Forelimb muscle (tissue), 1 donor: ENCODE data around the gene TCF12. TPM values are rescaled to one million over a fixed set of nuclear protein-coding genes. Genes with fewer than 3 reads are reported as not detected.

ENCODE experiments used
- DNase-seq: peaks from one replicate; pipeline ENCODE4 v3.0.0-alpha.2; 2013; ENCODE audit warnings: low read depth
- polyA plus RNA-seq: library from polyadenylated mRNA; unstranded; fragments of 120-200 nt; gene quantifications from one replicate; pipeline ENCODE4 v1.2.1, GENCODE V29; 2013; ENCODE audit not compliant: insufficient read length

TCF12 gene
- polyA plus RNA-seq, 1 donor, result 109 TPM

GRCh38 chr15:57018151-57018550 lies 99.7 kb downstream of the TCF12 start:
- no peak for DNase-seq

DNA sequence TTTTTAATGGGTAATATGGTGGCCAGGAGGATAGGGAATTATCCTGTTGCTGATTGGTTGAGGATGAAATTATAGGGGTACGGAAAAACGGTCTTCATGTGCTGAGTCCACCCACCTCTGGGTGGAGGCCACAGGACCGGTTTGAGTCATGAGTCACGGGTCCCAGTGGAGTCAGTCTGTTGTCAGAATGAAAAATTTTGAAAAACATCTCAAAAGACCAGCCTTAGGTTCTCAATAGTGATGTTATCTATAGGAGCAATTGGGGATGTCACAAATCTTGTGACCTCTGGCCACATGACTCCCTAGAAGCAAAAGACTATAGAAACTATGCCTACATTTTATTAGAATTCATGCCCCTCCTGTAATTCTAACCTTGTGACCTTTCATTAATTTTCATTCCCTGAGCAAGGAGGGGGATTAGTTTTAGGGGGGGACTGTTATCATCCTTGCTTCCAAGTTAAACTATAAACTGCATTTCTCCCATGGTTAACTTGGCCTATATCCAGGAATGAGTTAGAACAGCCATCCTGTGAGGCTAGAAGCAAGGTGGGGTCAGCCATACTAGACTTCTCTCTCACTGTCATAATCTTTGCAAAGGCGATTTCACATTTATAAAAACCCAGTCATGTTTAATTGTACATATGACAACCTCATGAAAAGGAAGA lies 101.2 kb downstream of the TCF12 start:
- no peak for DNase-seq

GRCh38 chr15:57025264-57025926 lies 107.0 kb downstream of the TCF12 start:
- no peak for DNase-seq

DNA sequence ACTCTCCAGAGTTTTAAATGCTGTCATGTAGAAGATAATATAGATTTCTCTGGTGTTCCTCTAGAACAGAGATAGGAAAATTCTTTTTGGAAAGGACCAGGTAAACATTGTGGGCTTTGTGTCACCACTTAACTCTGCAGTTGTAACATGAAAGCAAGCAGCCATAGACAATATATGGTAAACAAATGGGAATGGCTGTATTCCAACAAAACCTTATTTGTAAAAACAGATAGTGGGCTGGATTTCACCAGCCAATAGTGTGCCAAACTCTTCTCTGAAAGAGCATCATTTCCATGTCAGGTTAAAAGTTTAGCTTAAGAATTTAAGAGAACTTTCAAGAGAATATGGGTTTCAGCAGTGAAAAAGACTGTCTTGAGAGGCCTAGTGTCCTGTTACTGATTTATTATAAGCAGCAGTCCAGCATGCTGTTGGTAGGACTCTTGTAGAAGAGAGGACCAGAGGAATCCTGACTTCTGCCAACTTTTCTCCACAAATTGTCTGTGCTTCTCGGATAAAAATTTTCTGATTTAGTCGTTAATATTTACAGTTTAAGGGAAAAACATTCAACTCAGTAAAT lies 107.7 kb downstream of the TCF12 start:
- DNase-seq, result no peak

- no peak for DNase-seq
Measured at GRCh38 chr15:57027596-57027995, 109.2 kb downstream of the TCF12 start.

GRCh38 chr15:57028176-57028575 lies 109.7 kb downstream of the TCF12 start:
- DNase-seq, result no peak

DNA sequence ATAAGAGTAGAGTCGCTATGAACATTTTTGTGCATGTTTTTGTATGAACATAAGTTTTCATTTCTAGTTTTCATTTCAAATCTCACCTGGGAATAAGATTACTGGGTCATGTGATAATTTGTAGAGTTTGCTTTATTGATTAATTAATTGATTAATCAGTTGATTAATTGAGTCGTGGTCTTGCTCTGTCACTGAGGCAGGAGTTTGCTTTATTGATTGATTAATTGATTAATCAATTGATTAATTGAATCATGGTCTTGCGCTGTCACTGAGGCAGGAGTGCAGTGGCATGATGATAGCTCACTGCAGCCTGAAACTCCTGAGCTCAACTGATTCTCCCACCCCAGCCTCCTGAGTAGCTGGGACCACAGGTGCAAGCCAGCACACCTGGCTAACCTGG lies 111.6 kb downstream of the TCF12 start:
- DNase-seq, result no peak

- DNase-seq, result no peak
Measured at GRCh38 chr15:57031082-57031481, 112.6 kb downstream of the TCF12 start.

- peak; percentile 26 for DNase-seq
Measured at GRCh38 chr15:57031605-57032004, 113.2 kb downstream of the TCF12 start.

DNA sequence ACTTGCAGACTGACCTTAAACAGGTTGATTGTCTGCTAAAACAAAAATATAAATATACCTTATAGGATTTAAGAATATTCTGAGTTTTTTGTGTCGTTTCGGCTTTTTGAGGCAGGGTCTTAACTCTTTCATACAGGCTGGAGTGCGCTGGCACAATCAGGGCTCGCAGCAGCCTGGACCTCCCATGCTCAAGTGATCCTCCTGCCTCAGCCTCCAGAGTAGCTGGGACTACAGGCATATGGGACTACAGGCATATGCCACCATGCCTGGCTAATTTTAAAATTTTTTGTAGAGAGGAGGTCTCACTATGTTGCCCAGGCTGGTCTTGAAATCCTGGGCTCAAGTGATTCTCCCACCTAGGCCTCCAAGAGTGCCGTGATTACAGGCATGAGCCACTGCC lies 113.9 kb downstream of the TCF12 start:
- no peak for DNase-seq

DNA sequence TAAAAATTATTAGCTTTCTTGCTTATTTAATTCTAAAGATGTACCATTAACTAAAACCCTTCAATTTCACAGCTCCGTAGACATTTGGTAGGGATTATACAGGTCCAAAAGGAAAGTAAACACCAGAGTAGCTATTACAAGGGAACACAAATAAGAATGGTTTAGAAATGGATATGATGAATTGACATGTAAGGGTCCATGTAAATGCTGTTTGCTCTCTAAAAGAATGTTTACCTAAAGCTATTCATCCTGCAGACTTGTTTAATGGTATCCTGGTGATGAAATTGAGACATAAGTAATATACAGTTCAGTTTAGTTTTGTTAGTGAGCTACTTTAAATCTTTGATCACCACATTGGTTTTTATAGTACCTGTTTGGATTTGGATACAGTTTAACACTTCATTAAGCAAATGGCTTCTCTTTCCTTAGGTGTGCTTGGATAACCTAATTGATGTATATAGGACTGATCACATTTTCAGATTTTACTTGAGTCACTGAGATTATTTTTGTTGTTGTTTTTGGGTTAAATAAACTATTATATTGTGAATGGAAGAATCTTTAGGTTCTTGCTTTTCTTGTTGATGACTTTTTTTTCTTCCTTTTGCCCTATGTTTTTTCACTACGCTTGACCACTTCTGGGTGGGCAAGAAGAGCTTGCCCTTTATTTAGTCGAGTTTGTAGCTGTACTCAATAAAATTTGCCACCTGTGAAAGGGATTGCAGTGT lies 115.4 kb downstream of the TCF12 start:
- DNase-seq, result no peak

- DNase-seq, result no peak
Measured at GRCh38 chr15:57034613-57035012, 116.2 kb downstream of the TCF12 start.

GRCh38 chr15:57035664-57036063 lies 117.2 kb downstream of the TCF12 start:
- DNase-seq, result no peak

DNA sequence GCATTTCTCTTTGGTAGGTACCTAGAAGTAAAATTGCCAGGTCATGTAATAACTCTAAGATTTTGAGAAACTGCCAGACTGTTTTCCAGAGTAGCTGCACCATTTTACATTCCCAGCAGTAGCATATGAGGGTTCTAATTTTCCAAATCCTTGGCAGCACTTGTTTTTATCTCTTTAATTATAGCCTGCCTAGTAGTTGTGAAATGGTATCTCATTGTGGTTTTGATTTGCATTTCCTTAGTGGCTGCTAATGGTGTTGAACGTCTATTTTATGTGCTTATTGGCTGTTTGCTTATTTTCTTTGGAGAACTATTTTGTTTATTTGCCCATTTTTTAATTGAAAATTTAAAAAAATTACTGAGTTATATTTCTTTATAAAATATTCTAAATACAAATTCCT lies 117.9 kb downstream of the TCF12 start:
- DNase-seq, result no peak

DNA sequence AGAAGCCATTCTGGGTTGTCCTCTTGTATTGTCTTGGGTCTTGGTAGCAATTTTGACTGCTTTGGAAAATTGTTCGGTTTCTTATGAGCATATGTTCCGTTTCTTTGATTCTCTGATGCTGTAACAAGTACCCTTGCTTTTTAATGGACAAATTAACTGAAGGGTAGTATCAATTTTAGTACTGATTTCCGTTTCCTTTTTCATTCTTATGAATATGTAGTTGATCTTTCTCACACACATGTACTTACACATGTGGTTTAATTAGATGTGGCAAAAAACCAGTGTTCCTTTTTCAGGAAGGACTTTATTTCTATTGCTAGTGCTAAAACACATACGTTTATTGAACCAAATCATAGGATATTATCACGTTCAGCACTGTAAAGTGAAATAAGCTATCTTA lies 119.1 kb downstream of the TCF12 start:
- no peak for DNase-seq

DNA sequence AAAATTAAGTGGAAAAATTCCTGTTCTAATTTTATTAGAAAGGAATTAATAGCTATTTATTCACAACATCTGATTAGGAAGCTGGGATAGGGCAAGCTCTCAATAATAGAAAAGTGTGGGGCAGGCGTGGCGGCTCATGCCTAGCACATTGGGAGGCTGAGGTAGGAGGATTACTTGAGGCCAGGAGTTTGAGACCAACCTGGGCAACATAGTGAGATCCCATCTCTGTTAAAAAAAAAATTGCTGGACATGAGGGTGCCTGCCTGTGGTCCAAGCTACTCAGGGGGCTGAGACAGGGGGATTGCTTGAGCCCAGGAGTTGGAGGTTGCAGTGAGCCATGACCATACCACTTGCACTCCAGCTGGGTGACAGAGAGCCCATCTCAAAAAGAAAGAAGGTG lies 119.6 kb downstream of the TCF12 start:
- DNase-seq, result no peak

- DNase-seq, result no peak
Measured at GRCh38 chr15:57038496-57038895, 120.1 kb downstream of the TCF12 start.

DNA sequence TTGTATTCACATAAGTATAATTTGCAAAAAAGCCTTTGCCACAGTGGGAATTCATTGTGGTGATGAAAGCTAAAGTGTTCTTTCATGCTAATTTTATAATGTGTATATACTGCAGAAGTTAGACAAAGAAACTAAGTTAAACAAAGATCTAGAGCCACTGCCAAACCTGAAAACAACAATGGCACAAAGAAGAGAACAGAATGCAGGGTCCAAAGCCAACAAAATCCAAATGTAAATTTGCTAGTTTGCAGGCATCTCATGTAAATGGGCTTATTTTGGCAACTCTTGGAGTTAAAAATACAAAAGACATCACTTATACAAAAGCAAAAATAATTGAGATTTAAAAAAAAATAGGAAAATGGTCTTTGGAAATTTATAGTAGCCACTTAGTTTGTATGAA lies 123.0 kb downstream of the TCF12 start:
- no peak for DNase-seq

GRCh38 chr15:57044072-57044702 lies 125.7 kb downstream of the TCF12 start:
- DNase-seq, result no peak

- no peak for DNase-seq
Measured at GRCh38 chr15:57044970-57045369, 126.5 kb downstream of the TCF12 start.

GRCh38 chr15:57045741-57046382 lies 127.4 kb downstream of the TCF12 start:
- DNase-seq, result no peak
